H1 (cell line): ENCODE results near the gene PDE4D. TPM values are rescaled to one million over a fixed set of nuclear protein-coding genes. Genes with fewer than 3 reads are reported as not detected.

Experiments used
- JUN ChIP-seq: IDR thresholded peaks from 2 replicates; pipeline ENCODE4 v1.6.1; 2011; ENCODE audit warnings: low read depth, mild to moderate bottlenecking, improper control_type of control experiment, low read length
- POU5F1 ChIP-seq: IDR thresholded peaks from 2 replicates; pipeline ENCODE4 v1.6.1; 2011; ENCODE audit warnings: low read depth, mild to moderate bottlenecking, low read length, moderate library complexity
- polyA plus RNA-seq, 7 experiments: library from polyadenylated mRNA; depleted of rRNA in 3 of 7; stranded (reverse) in 5 of 7; unstranded in 2 of 7; fragments of >200 nt in 5 of 7; fragments of 200-250 nt in 2 of 7; gene quantifications; 1 replicate in 5 of 7; 2 replicates in 1 of 7; 4 replicates in 1 of 7; pipeline versions ENCODE4 v1.2.1 to v1.2.3, GENCODE V29; 2011 to 2013; ENCODE audit warnings: missing spikeins in 2 of 7, mixed read lengths in 2 of 7
- total RNA-seq: library from RNA; stranded (reverse); fragmentation: NEBNext Ultra II Directional; extraction: Animal tissue kit (Norgen Biotek cat#: 25700); gene quantifications from 2 replicates; pipeline ENCODE4 v1.2.1, GENCODE V29; 2021
- TF ChIP-seq, protein P1 (sequence below): IDR thresholded peaks from 2 replicates; pipeline ENCODE4 v1.6.1; 2012; ENCODE audit warnings: inconsistent platforms
- TF ChIP-seq, protein P2 (sequence below): IDR thresholded peaks from 2 replicates; pipeline ENCODE4 v1.6.1; 2012; ENCODE audit warnings: low read length, inconsistent platforms

The PDE4D gene
- total and polyA plus RNA-seq, 2 of the 8 experiments (the other 6 are each of a cell fraction or from before 2014, with no cell fraction given) = 2.3 to 3.7 TPM

DNA sequence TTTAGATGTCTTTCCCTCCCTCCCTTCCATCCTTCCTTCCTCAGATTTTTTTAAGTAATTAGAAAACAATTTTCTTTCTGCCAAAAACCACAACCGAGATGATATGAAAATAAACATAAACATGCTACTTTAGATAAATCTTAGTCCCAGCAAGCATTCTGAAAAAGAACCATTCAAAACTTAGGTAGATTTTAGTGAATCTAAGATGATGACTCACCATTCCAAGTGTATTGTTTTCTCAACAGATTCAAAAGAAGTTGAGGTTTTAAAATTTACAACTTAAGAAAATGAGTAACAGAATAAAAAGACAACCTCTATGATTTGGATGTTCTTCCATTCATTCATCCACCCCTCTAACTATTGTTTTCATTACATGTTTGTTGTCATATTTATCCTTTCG lies 465.1 kb downstream of the PDE4D start (continued):
- TF ChIP-seq, protein P1, sequence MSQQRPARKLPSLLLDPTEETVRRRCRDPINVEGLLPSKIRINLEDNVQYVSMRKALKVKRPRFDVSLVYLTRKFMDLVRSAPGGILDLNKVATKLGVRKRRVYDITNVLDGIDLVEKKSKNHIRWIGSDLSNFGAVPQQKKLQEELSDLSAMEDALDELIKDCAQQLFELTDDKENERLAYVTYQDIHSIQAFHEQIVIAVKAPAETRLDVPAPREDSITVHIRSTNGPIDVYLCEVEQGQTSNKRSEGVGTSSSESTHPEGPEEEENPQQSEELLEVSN = no peak
- TF ChIP-seq JUN (no peak), POU5F1 (no peak)
- TF ChIP-seq, protein P2, sequence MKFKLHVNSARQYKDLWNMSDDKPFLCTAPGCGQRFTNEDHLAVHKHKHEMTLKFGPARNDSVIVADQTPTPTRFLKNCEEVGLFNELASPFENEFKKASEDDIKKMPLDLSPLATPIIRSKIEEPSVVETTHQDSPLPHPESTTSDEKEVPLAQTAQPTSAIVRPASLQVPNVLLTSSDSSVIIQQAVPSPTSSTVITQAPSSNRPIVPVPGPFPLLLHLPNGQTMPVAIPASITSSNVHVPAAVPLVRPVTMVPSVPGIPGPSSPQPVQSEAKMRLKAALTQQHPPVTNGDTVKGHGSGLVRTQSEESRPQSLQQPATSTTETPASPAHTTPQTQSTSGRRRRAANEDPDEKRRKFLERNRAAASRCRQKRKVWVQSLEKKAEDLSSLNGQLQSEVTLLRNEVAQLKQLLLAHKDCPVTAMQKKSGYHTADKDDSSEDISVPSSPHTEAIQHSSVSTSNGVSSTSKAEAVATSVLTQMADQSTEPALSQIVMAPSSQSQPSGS = no peak
